Measurements from ENCODE around the gene NDST1.
A peak's percentile ranks its signal among the peaks of the same experiment; 100 is the strongest.

NDST1 gene

GRCh38 chr5:150583541-150584225 lies 75.8 kb downstream of the NDST1 start:
- no peak for DNase-seq

GRCh38 chr5:150584556-150585335 lies 76.8 kb downstream of the NDST1 start:
- DNase-seq = no peak

- DNase-seq = no peak
Measured at GRCh38 chr5:150585781-150586341, 77.9 kb downstream of the NDST1 start.

- no peak for DNase-seq
Measured at GRCh38 chr5:150587016-150587415, 79.1 kb downstream of the NDST1 start.

- no peak for DNase-seq
Measured at GRCh38 chr5:150587856-150588595, 80.1 kb downstream of the NDST1 start.

- no peak for DNase-seq
Measured at GRCh38 chr5:150588596-150588890, 80.6 kb downstream of the NDST1 start.

GRCh38 chr5:150589862-150590601 lies 82.1 kb downstream of the NDST1 start:
- peak in 4 of 58 donors; percentile 13 to 41 (median 18) for DNase-seq

- DNase-seq = peak in 17 of 58 donors; percentile 8 to 51 (median 19)
Measured at GRCh38 chr5:150590979-150591695, 83.2 kb downstream of the NDST1 start.

- DNase-seq = no peak
Measured at GRCh38 chr5:150593593-150593992, 85.7 kb downstream of the NDST1 start.

- peak in 21 of 58 donors; percentile 9 to 54 (median 23) for DNase-seq
Measured at GRCh38 chr5:150593996-150594395, 86.1 kb downstream of the NDST1 start.

- DNase-seq = no peak
Measured at GRCh38 chr5:150595466-150596031, 87.6 kb downstream of the NDST1 start.

- no peak for DNase-seq
Measured at GRCh38 chr5:150596313-150596712, 88.4 kb downstream of the NDST1 start.

- no peak for DNase-seq
Measured at GRCh38 chr5:150596826-150597225, 88.9 kb downstream of the NDST1 start.

- DNase-seq = no peak
Measured at GRCh38 chr5:150598006-150598405, 90.1 kb downstream of the NDST1 start.

- DNase-seq = no peak
Measured at GRCh38 chr5:150598821-150599273, 90.9 kb downstream of the NDST1 start.

GRCh38 chr5:150599281-150599680 lies 91.3 kb downstream of the NDST1 start:
- no peak for DNase-seq

- peak in 17 of 58 donors; percentile 10 to 63 (median 28) for DNase-seq
Measured at GRCh38 chr5:150599917-150600511, 92.1 kb downstream of the NDST1 start.

- DNase-seq = no peak
Measured at GRCh38 chr5:150600616-150601490, 92.9 kb downstream of the NDST1 start.
